ENCODE measurements around the gene ZBTB20. TPM values are rescaled to one million over a fixed set of nuclear protein-coding genes. Genes with fewer than 3 reads are reported as not detected.

The ZBTB20 gene
- total and polyA plus RNA-seq, 2 of the 4 experiments (the other 2 are of a cell fraction), result 0.75 to 14.7 TPM

DNA sequence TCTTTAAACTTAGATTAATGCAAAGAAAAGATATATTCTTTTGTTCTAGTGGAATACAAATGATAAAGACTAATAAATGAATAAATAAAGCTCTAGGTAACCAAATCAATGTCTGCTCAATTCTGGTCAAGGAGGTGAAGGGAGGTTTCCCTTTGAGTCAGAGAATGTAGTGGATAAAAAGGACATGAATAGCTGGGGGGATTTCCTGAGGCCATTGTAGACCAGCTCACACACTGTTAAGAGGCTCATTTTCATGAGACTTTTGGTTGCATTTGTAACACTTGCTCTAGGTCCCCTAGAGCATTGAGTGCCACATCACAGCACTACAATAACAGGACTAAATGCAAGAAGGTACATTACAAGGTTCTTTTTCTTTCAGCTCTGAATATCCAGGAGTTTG, 682.5 kb downstream of the ZBTB20 start:
- H2BK20ac ChIP-seq (ENCODE audit: low read depth, low read length), result no peak overlapping the region
- no peaks in the 10 kb centered on the region; the same call in 1 of the 2 replicates for H3K36me3 ChIP-seq (ENCODE audit: control insufficient read depth, insufficient read depth, low read length)
- in situ Hi-C loops (cut with MboI; ENCODE audit: low sequenced_read_pairs), result no loop called here
- H2BK120ac ChIP-seq (ENCODE audit: low read depth, low read length), result no peak overlapping the region
- no TSS peak for BruUV-seq (replicated peaks)
- TF ChIP-seq CTCF (conservative IDR thresholded peaks at IDR 0.05; ENCODE audit: low read depth, low read length), result no peak
- TF ChIP-seq BHLHE40 (IDR thresholded peaks at IDR 0.05; ENCODE audit: low read depth, low read length), result no peak
- no peak for TF ChIP-seq RCOR1 (IDR thresholded peaks at IDR 0.05; ENCODE audit: insufficient replicate concordance, low read length)
- TF ChIP-seq RFX5 (IDR thresholded peaks at IDR 0.05; ENCODE audit: low read depth, low read length), result no peak
- TF ChIP-seq FOS (IDR thresholded peaks at IDR 0.05; ENCODE audit: low read depth, low read length), result no peak
- TF ChIP-seq MAFK (IDR thresholded peaks at IDR 0.05; ENCODE audit: low read depth, low read length), result no peak
- no peak for TF ChIP-seq SMC3 (IDR thresholded peaks at IDR 0.05; ENCODE audit: low read depth, low read length)
- no peak for TF ChIP-seq NFE2L2 (IDR thresholded peaks at IDR 0.05; ENCODE audit: low read depth, low read length)
- TF ChIP-seq MXI1 (IDR thresholded peaks at IDR 0.05; ENCODE audit: borderline replicate concordance, low read depth, low read length), result no peak
- no peak for TF ChIP-seq POLR2A (IDR thresholded peaks at IDR 0.05; ENCODE audit: low read depth, low read length)
- H4K91ac ChIP-seq (ENCODE audit: insufficient read depth, low read depth, low read length), result no peak overlapping the region
- ChIA-PET POLR2A (ENCODE audit: unreplicated experiment) (no interaction called here), CTCF (interaction anchor here (0.7 kb wide), 2 partner anchors 24 to 154 kb away, joined by 3 to 4 read pairs; no protein-coding TSS in a partner anchor)
- intact Hi-C loops (cut with micrococcal nuclease), result no loop called here
- no peaks in the 10 kb centered on the region for H3K9me3 ChIP-seq (ENCODE audit: control insufficient read depth, insufficient read depth, low read length)
- H3K79me1 ChIP-seq (ENCODE audit: low read depth in 1 of 2, low read length in 2 of 2), result peaks cover 6 to 21% of the 10 kb centered on the region in 2 experiments
- dilution Hi-C loops (cut with HindIII; ENCODE audit: low sequenced_read_pairs, unreplicated experiment), result no loop called here
- H3K27me3 ChIP-seq (ENCODE audit: control insufficient read depth, insufficient read depth, low read length), result no peaks in the 10 kb centered on the region
- no peak overlapping the region for H3K56ac ChIP-seq (ENCODE audit: extremely low read depth, insufficient read depth, low read length)
- no peak overlapping the region for H2AK5ac ChIP-seq (ENCODE audit: low read depth, low read length)
- no peak overlapping the region for H3K4ac ChIP-seq (ENCODE audit: low read depth, low read length)
- H4K5ac ChIP-seq (ENCODE audit: low read depth, low read length), result no peak overlapping the region
- no peak overlapping the region for H3K18ac ChIP-seq (ENCODE audit: low read depth, low read length)
- no peak overlapping the region for H3K9ac ChIP-seq (ENCODE audit: low read depth, low read length)
- no peak overlapping the region for H2BK5ac ChIP-seq (ENCODE audit: low read depth, low read length, poor library complexity, severe bottlenecking)
- no peaks in the 10 kb centered on the region; the same call in 1 of the 2 replicates for H3K4me1 ChIP-seq (ENCODE audit: control insufficient read depth, insufficient read depth, low read length)
- H3K27ac ChIP-seq (ENCODE audit: insufficient read depth, low read length), result no peak overlapping the region
- H3K9me1 ChIP-seq (ENCODE audit: insufficient read depth, low read length), result no peaks in the 10 kb centered on the region; the same call in 1 of the 2 replicates
- no peak for DNase-seq
- H2AK9ac ChIP-seq (replicated peaks; ENCODE audit: low read depth, low read length, poor library complexity), result no peak overlapping the region
- H3K4me3 ChIP-seq (ENCODE audit: insufficient read depth, low read depth, low read length), result no peak overlapping the region
- H2AFZ ChIP-seq (replicated peaks; ENCODE audit: low read length, poor library complexity), result no peak overlapping the region
- no peak for ATAC-seq (ENCODE audit: low read depth)
- H3K14ac ChIP-seq (replicated peaks; ENCODE audit: low read depth, low read length), result no peak overlapping the region
- H3K23ac ChIP-seq (ENCODE audit: low read depth, low read length), result peak overlapping the region; percentile 24; the same call in 1 of the 2 replicates
- no peaks in the 10 kb centered on the region for H4K20me1 ChIP-seq (ENCODE audit: insufficient read depth, low read length)
- no peak overlapping the region for H2BK15ac ChIP-seq (ENCODE audit: low read depth, low read length)
- H4K8ac ChIP-seq (ENCODE audit: low read depth in 2 of 2, low read length in 2 of 2), result no peak overlapping the region
- H3K4me2 ChIP-seq (ENCODE audit: low read depth, low read length), result no peak overlapping the region

All from IMR-90 (cell line).